Sigmoid colon (tissue), 4 donors: ENCODE results near the gene RASGEF1B.

ENCODE experiments used
- CTCF ChIP-seq, 4 experiments: fragments of 450-650 bp in 3 of 4; fragments of 200-600 bp in 1 of 4; IDR thresholded peaks; one replicate each; pipeline ENCODE4 v1.5.1; 2016 to 2019; ENCODE audit warnings: antibody characterized with exemption in 4 of 4, mild to moderate bottlenecking in 3 of 4, moderate library complexity in 2 of 4
- POLR2A ChIP-seq, 2 donors: fragments of 450-650 bp; IDR thresholded peaks; one replicate each; pipeline ENCODE4 v1.6.1; 2016; ENCODE audit warnings: antibody characterized with exemption in 2 of 2, mild to moderate bottlenecking in 2 of 2, moderate library complexity in 2 of 2
- POLR2AphosphoS5 ChIP-seq, 4 donors: sonication (generic); formaldehyde crosslinking; IDR thresholded peaks; one replicate each; pipeline ENCODE4 v1.6.1; 2017; ENCODE audit warnings: antibody characterized with exemption in 4 of 4

DNA sequence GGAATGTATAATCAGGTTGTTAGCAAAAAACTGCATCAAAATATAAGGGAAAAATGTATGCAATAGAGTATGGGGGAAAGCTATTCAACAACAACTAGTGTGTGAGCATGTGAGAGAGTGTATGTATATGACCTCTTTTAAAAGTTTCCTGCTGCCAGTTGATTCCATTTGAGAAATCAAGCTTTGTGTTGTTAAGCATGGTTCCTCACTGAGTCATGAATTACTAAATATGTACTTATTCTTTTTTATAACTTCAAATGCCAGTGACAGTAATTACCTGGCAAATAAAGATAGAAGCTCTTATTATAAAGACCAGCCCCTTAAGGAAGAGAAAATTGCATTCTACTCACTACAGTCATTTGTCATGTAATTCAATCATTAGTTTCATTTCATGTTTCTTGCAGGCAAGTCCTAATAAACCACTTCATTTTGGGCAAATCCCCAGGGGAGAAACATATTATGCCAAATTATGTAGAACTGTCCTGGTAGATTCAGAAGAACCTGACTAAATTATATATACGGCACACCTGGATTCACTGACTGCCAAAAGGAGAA lies 19.2 kb downstream of the RASGEF1B start:
- no peak for TF ChIP-seq CTCF (IDR thresholded peaks at IDR 0.05)
- TF ChIP-seq POLR2AphosphoS5 (IDR thresholded peaks at IDR 0.05) = no peak
- no peak for TF ChIP-seq POLR2A (IDR thresholded peaks at IDR 0.05)
